ENCODE measurements around the gene BAZ2B. TPM values are rescaled to one million over a fixed set of nuclear protein-coding genes. Genes with fewer than 3 reads are reported as not detected.

The BAZ2B gene
- total and polyA plus RNA-seq, 2 donors (not counting 3 experiments of a cell fraction or from before 2014, with no cell fraction given), result 22.1 to 73.8 TPM

GRCh38 chr2:159471340-159471739 lies 145.0 kb downstream of the BAZ2B start:
- Histone ChIP-seq H3K27ac (ENCODE audit: insufficient read depth, low read depth, low read length) (no peak overlapping the region), H3K4me3 (replicated peaks in 1 of 3; ENCODE audit: insufficient read depth in 1 of 3, low read depth in 1 of 3, low read length in 3 of 3) (no peak overlapping the region), H3K4me2 (ENCODE audit: insufficient read depth, low read length) (no peak overlapping the region), H3K9ac (replicated peaks; ENCODE audit: extremely low read depth, insufficient read depth, low read length) (no peak overlapping the region), H3K36me3 (ENCODE audit: control insufficient read depth in 2 of 2, extremely low read depth in 1 of 2, insufficient read depth in 2 of 2, low read length in 2 of 2) (peaks cover 0 to 4% of the 10 kb centered on the region in 2 experiments), H3K9me3 (replicated peaks; ENCODE audit: control insufficient read depth, insufficient read depth, low read length) (no peaks in the 10 kb centered on the region), H2AFZ (ENCODE audit: low read depth, low read length) (no peak overlapping the region), H3K9me1 (replicated peaks; ENCODE audit: control insufficient read depth, extremely low read depth, insufficient read depth, low read length) (no peaks in the 10 kb centered on the region), H3K27me3 (ENCODE audit: control insufficient read depth in 2 of 2, insufficient read depth in 2 of 2, low read length in 2 of 2) (no peaks in the 10 kb centered on the region), H3K4me1 (ENCODE audit: control insufficient read depth, extremely low read depth, insufficient read depth, low read length) (no peaks in the 10 kb centered on the region), H3K79me2 (ENCODE audit: control insufficient read depth, insufficient read depth, low read length) (no peaks in the 10 kb centered on the region), H4K20me1 (replicated peaks; ENCODE audit: control insufficient read depth, extremely low read depth, insufficient read depth, low read length) (no peaks in the 10 kb centered on the region)
- dilution Hi-C loops (cut with MboI; ENCODE audit: extremely low pct_ligation_motif_present, low sequenced_read_pairs) (no loop called here), intact Hi-C loops (cut with micrococcal nuclease) (no loop called here)
- BruUV-seq (replicated peaks), result no TSS peak
- DNase-seq (ENCODE audit: low read depth, low spot score), result no peak
- ChIA-PET CTCF (interaction anchor here (1.1 to 1.5 kb wide), 2 partner anchors 18 to 27 kb away, joined by 3 read pairs; no protein-coding TSS in a partner anchor), POLR2A (no interaction called here)
- FAIRE-seq, result no peak
- no peak for TF ChIP-seq CTCF (IDR thresholded peaks at IDR 0.05; ENCODE audit: extremely low read depth in 1 of 2, insufficient read depth in 1 of 2, low read depth in 1 of 2, low read length in 2 of 2)
- no peak for TF ChIP-seq GATA2 (IDR thresholded peaks at IDR 0.05; ENCODE audit: insufficient read depth, insufficient read length, low read depth, low read length)
- no peak for TF ChIP-seq JUN (IDR thresholded peaks at IDR 0.05; ENCODE audit: borderline replicate concordance, insufficient read depth, insufficient read length, low read depth)
- no peak for TF ChIP-seq FOS (IDR thresholded peaks at IDR 0.05; ENCODE audit: borderline replicate concordance, insufficient read depth, low read length)
- no peak for TF ChIP-seq MYC (IDR thresholded peaks at IDR 0.05; ENCODE audit: low read depth, low read length)
- TF ChIP-seq POLR2AphosphoS5 (IDR thresholded peaks at IDR 0.05; ENCODE audit: insufficient read depth, low read depth, low read length), result no peak

All from endothelial cell of umbilical vein (primary cell).